GM19035 (cell line): Measurements from ENCODE around the gene VCX3A.
"Not testable (repeated sequence)": the region's sequence is repeated elsewhere in the genome, so short reads cannot be mapped to it uniquely, and the experiment has no call there.

Source experiments
- ATAC-seq: cut with Tn5 transposase; IDR thresholded peaks from one replicate; pipeline ENCODE4 v1.9.1; 2021; ENCODE audit not compliant: unreplicated experiment

VCX3A gene

GRCh38 chrX:6535018-6535417 is at the start of gene VCX3A:
Gene VCX3A (minus strand): TSS chrX:6535118. CDS start chrX:6534497, 621 bp downstream.
- ATAC-seq: not testable (repeated sequence)

DNA sequence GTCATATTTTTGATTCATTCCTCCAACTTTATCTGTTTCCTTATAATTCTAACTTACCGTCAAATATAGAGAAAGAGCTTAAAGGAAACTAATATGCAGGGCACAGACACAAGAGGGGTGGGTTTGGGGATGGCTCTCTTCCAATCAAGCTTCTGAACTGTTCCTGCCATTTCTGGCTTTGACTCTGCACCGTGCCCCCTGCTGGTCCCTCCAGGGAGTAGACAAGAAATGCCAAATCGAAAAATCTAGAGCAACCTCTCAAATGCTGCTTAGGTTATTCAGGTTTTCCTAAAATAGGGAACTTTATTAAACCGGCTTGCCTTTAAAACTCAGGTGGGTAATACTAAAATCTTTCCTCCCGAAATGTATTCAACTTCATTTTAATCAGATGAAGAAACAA is 39.8 kb upstream of the VCX3A start:
- no peak for ATAC-seq

- ATAC-seq: no peak
Observed at GRCh38 chrX:6568031-6568430, 33.1 kb upstream of the VCX3A start.

DNA sequence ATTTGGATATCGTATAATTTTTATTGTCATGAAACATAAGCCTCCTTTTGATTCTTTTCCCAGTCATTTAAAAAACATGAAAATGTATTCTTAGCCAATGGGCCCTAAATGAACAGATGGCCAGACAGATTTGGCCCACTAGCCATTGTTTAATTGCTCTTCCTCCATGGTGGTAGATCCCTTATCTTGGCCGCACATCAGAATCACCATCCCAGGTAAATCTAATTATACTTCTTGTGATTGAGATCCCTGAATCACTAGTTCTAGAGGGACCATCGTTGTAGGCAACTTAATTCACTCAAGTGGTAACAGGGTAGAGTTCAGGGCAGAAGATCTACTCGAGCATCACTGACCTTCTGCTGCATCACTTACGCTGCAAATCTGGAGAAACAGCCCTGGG is 24.1 kb upstream of the VCX3A start:
- ATAC-seq: no peak

GRCh38 chrX:6557690-6558089 is 22.8 kb upstream of the VCX3A start:
- ATAC-seq: no peak

DNA sequence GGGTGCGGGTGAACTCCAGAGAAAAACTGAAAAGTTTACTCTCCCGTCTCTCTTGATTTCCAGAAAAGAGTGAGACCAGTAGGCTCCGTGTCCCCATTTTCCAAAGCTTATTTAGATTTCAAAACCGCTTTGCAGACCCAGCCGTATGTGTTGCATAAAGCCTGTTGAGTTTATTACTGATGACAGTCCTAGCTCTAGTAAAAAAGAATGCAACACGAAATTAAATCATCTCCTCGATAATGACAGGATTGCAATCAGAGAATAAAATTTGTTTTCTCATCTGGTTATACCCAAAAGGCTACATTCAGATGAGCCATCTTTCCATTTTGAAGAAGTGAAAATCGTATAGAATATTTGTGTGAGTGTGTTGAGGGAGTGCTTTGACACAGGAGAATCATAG is 16.1 kb upstream of the VCX3A start:
- no peak for ATAC-seq

- no peak for ATAC-seq
Observed at GRCh38 chrX:6545712-6546111, 10.8 kb upstream of the VCX3A start.

DNA sequence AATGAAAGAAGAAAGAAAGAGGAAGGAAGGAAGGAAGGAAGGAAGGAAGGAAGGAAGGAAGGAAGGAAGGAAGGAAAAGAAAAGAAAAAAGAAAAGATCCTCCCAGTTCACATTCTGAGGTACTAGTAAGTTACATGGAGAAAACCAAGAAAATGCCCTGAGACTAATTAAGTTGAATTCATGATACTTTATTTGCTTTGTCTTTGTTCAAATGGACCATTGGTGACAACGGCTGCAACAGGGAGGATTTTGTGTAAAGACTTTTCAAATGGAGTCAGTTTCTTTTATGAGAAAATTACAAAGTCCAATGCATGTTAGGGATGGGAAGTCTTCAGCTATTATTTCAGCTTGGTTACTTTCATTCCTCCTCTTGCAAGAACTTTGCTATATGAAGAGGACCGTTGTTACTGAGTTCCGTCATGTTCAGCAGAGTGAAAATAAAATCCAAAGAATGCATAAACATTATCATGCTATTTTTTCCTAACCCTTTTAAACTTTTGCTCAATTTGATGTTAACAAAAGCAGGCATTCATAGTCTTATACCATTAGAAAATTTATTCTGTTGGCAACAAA is 8.3 kb downstream of the VCX3A start:
- no peak for ATAC-seq

GRCh38 chrX:6517376-6517775 is 17.5 kb downstream of the VCX3A start:
- ATAC-seq: no peak

DNA sequence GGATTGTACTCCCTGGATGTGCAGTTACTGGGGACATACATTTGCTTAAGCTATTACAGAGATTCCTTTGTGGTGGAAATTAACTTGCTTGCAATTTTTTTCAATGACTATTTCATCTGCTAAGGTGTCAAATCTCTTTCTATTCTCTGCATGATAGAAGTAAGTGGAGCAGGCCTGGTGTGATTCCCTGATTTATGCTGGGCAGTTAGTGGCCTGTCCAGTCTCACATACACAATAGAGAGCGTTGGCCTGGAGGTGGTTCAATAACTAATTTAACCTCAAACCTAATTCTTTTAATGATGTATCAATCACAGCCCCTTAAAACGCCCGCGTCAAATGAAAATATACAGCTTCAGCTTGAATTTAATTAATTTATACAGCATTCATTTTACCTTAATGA is 28.5 kb downstream of the VCX3A start:
- ATAC-seq: no peak

DNA sequence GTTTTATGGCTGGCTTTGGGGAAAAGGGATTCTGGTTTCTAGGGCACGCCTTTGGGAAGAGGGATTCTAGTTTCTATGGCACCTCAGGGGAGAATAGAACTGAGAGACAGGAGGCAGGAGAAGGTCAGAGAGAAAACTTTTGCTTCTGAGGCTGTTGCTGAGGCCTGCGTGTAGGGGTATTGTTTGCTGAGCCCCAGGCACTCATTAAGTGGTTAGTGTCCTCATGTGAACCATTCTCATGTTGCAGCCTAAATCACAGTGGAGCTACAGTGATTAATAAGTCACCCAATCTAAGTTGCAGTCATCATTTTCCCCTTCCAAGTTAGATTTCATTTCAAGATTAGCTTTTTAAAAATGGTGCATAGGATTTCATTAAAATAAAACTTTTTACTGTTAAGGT is 29.0 kb downstream of the VCX3A start:
- no peak for ATAC-seq

GRCh38 chrX:6500719-6501118 is 34.2 kb downstream of the VCX3A start:
- no peak for ATAC-seq

GRCh38 chrX:6498324-6498723 is 36.6 kb downstream of the VCX3A start:
- no peak for ATAC-seq
